Measurements from ENCODE around the gene RAB35. TPM values are rescaled to one million over a fixed set of nuclear protein-coding genes. Genes with fewer than 3 reads are reported as not detected.

Gene RAB35
- total RNA-seq, 1 experiment from 2014 or later = 62.0 TPM

- TF ChIP-seq CTCF (IDR thresholded peaks at IDR 0.05) (no peak), TCF7L2 (IDR thresholded peaks at IDR 0.05; ENCODE audit: low read depth, low read length) (no peak), SIN3A (IDR thresholded peaks at IDR 0.05; ENCODE audit: borderline replicate concordance, insufficient read depth, low read depth, low read length) (no peak), REST (IDR thresholded peaks at IDR 0.05; ENCODE audit: insufficient read depth in 1 of 2, low read depth in 2 of 2, low read length in 1 of 2) (no peak), POLR2AphosphoS5 (IDR thresholded peaks at IDR 0.05; ENCODE audit: low read depth, low read length) (no peak)
- CTCF ChIA-PET = no interaction called here
- no peak for DNase-seq (ENCODE audit: low read depth, low spot score)
- Histone ChIP-seq H3K9me3 (ENCODE audit: control insufficient read depth, insufficient read depth, low read depth, low read length) (no peaks in the 10 kb centered on the region), H3K4me1 (ENCODE audit: control insufficient read depth, insufficient read depth, low read length) (no peaks in the 10 kb centered on the region), H3K27ac (ENCODE audit: low read length) (no peak overlapping the region), H3K36me3 (ENCODE audit: control insufficient read depth, insufficient read depth, low read length) (peaks cover 20% of the 10 kb centered on the region), H3K4me3 (ENCODE audit: low read depth in 2 of 2, low read length in 2 of 2) (no peak overlapping the region), H3K27me3 (ENCODE audit: control insufficient read depth, insufficient read depth, low read length) (no peaks in the 10 kb centered on the region)
- BruUV-seq (replicated peaks) = no TSS peak
- intact Hi-C loops (cut with micrococcal nuclease; ENCODE audit: unreplicated experiment) = no loop called here
- in situ Hi-C loops (cut with HindIII; ENCODE audit: low pct_unique_long_range_greater_than_20kb, low sequenced_read_pairs) = no loop called here
- ATAC-seq = no peak
- POLR2A ChIA-PET = no interaction called here
Observed at GRCh38 chr12:120148011-120148410, 31.5 kb upstream of the RAB35 start.

GRCh38 chr12:120145164-120145563, 28.6 kb upstream of the RAB35 start:
- Histone ChIP-seq H3K27me3 (ENCODE audit: control insufficient read depth, insufficient read depth, low read length) (no peaks in the 10 kb centered on the region), H3K27ac (ENCODE audit: low read length) (no peak overlapping the region), H3K9me3 (ENCODE audit: control insufficient read depth, insufficient read depth, low read depth, low read length) (no peaks in the 10 kb centered on the region), H3K4me3 (ENCODE audit: low read depth in 2 of 2, low read length in 2 of 2) (no peak overlapping the region), H3K4me1 (ENCODE audit: control insufficient read depth, insufficient read depth, low read length) (no peaks in the 10 kb centered on the region), H3K36me3 (ENCODE audit: control insufficient read depth, insufficient read depth, low read length) (peaks cover 33% of the 10 kb centered on the region)
- in situ Hi-C loops (cut with HindIII; ENCODE audit: low pct_unique_long_range_greater_than_20kb, low sequenced_read_pairs) (no loop called here), intact Hi-C loops (cut with micrococcal nuclease; ENCODE audit: unreplicated experiment) (no loop called here)
- TF ChIP-seq POLR2AphosphoS5 (IDR thresholded peaks at IDR 0.05; ENCODE audit: low read depth, low read length) (no peak), SIN3A (IDR thresholded peaks at IDR 0.05; ENCODE audit: borderline replicate concordance, insufficient read depth, low read depth, low read length) (no peak), TCF7L2 (IDR thresholded peaks at IDR 0.05; ENCODE audit: low read depth, low read length) (no peak), REST (IDR thresholded peaks at IDR 0.05; ENCODE audit: insufficient read depth in 1 of 2, low read depth in 2 of 2, low read length in 1 of 2) (no peak), CTCF (IDR thresholded peaks at IDR 0.05) (no peak)
- POLR2A ChIA-PET = no interaction called here
- no peak for DNase-seq (ENCODE audit: low read depth, low spot score)
- no peak for ATAC-seq
- CTCF ChIA-PET = no interaction called here
- BruUV-seq (replicated peaks) = no TSS peak

All from Panc1 (cell line).